ENCODE measurements around the gene IL34.

Gene IL34

GRCh38 chr16:70696355-70696754 lies 50.0 kb downstream of the IL34 start:
- Histone ChIP-seq H3K4me2 (ENCODE audit: low read depth, low read length, poor library complexity, severe bottlenecking) (no peak overlapping the region), H3K9me3 (ENCODE audit: insufficient read depth, low read length) (no peaks in the 10 kb centered on the region), H3K4me3 (ENCODE audit: insufficient read depth, low read length, poor library complexity, severe bottlenecking) (no peak overlapping the region), H3K79me2 (ENCODE audit: insufficient read depth, low read length) (no peaks in the 10 kb centered on the region), H3F3A (ENCODE audit: insufficient read depth) (no peaks in the 10 kb centered on the region), H3K9ac (ENCODE audit: low read length) (no peak overlapping the region), H4K20me1 (ENCODE audit: low read depth, low read length) (no peaks in the 10 kb centered on the region), H3K27ac (ENCODE audit: low read depth, low read length) (no peak overlapping the region), H2AFZ (ENCODE audit: low read depth, low read length, severe bottlenecking) (no peak overlapping the region), H3K27me3 (ENCODE audit: low read length) (no peaks in the 10 kb centered on the region), H3K9me2 (replicated peaks; ENCODE audit: insufficient read depth, low read length) (no peaks in the 10 kb centered on the region), H3K36me3 (ENCODE audit: low read length) (no peaks in the 10 kb centered on the region)
- TF ChIP-seq CTCF (IDR thresholded peaks at IDR 0.05; ENCODE audit: insufficient read depth, low read length, poor library complexity, severe bottlenecking) (no peak), EZH2phosphoT487 (conservative IDR thresholded peaks at IDR 0.05; ENCODE audit: low read length) (no peak)

- no peak overlapping the region for H3K27ac ChIP-seq (ENCODE audit: low read depth, low read length)
- H2AFZ ChIP-seq (ENCODE audit: low read depth, low read length, severe bottlenecking) = no peak overlapping the region
Observed at GRCh38 chr16:70696952-70697593, 50.7 kb downstream of the IL34 start.

GRCh38 chr16:70697594-70698170 lies 51.3 kb downstream of the IL34 start:
- no peak for TF ChIP-seq EZH2phosphoT487 (conservative IDR thresholded peaks at IDR 0.05; ENCODE audit: low read length)
- no peak overlapping the region for H3K27ac ChIP-seq (ENCODE audit: low read depth, low read length)
- no peak overlapping the region for H3K4me3 ChIP-seq (ENCODE audit: insufficient read depth, low read length, poor library complexity, severe bottlenecking)
- H3K9me3 ChIP-seq (ENCODE audit: insufficient read depth, low read length) = no peaks in the 10 kb centered on the region
- H3F3A ChIP-seq (ENCODE audit: insufficient read depth) = no peaks in the 10 kb centered on the region
- H3K9ac ChIP-seq (ENCODE audit: low read length) = no peak overlapping the region
- no peaks in the 10 kb centered on the region for H4K20me1 ChIP-seq (ENCODE audit: low read depth, low read length)
- H2AFZ ChIP-seq (ENCODE audit: low read depth, low read length, severe bottlenecking) = no peak overlapping the region
- no peaks in the 10 kb centered on the region for H3K27me3 ChIP-seq (ENCODE audit: low read length)
- H3K9me2 ChIP-seq (replicated peaks; ENCODE audit: insufficient read depth, low read length) = no peaks in the 10 kb centered on the region
- no peaks in the 10 kb centered on the region for H3K36me3 ChIP-seq (ENCODE audit: low read length)
- H3K79me2 ChIP-seq (ENCODE audit: insufficient read depth, low read length) = no peaks in the 10 kb centered on the region
- H3K4me2 ChIP-seq (ENCODE audit: low read depth, low read length, poor library complexity, severe bottlenecking) = no peak overlapping the region

More at GRCh38 chr16:70696952-70697593, 50.7 kb downstream of the IL34 start:
- Histone ChIP-seq H3K9ac (ENCODE audit: low read length) (no peak overlapping the region), H3K9me2 (replicated peaks; ENCODE audit: insufficient read depth, low read length) (no peaks in the 10 kb centered on the region), H3K4me2 (ENCODE audit: low read depth, low read length, poor library complexity, severe bottlenecking) (no peak overlapping the region), H3K79me2 (ENCODE audit: insufficient read depth, low read length) (no peaks in the 10 kb centered on the region), H3K9me3 (ENCODE audit: insufficient read depth, low read length) (no peaks in the 10 kb centered on the region), H3K27me3 (ENCODE audit: low read length) (no peaks in the 10 kb centered on the region), H3K36me3 (ENCODE audit: low read length) (no peaks in the 10 kb centered on the region), H3F3A (ENCODE audit: insufficient read depth) (no peaks in the 10 kb centered on the region), H4K20me1 (ENCODE audit: low read depth, low read length) (no peaks in the 10 kb centered on the region), H3K4me3 (ENCODE audit: insufficient read depth, low read length, poor library complexity, severe bottlenecking) (no peak overlapping the region)
- no peak for TF ChIP-seq EZH2phosphoT487 (conservative IDR thresholded peaks at IDR 0.05; ENCODE audit: low read length)
- no peak for TF ChIP-seq CTCF (IDR thresholded peaks at IDR 0.05; ENCODE audit: insufficient read depth, low read length, poor library complexity, severe bottlenecking)

GRCh38 chr16:70698901-70699300 lies 52.5 kb downstream of the IL34 start:
- Histone ChIP-seq H3F3A (ENCODE audit: insufficient read depth) (no peaks in the 10 kb centered on the region), H2AFZ (ENCODE audit: low read depth, low read length, severe bottlenecking) (no peak overlapping the region), H3K9me3 (ENCODE audit: insufficient read depth, low read length) (no peaks in the 10 kb centered on the region), H3K36me3 (ENCODE audit: low read length) (no peaks in the 10 kb centered on the region), H3K9ac (ENCODE audit: low read length) (no peak overlapping the region), H3K4me3 (ENCODE audit: insufficient read depth, low read length, poor library complexity, severe bottlenecking) (no peak overlapping the region), H3K4me2 (ENCODE audit: low read depth, low read length, poor library complexity, severe bottlenecking) (no peak overlapping the region), H3K27me3 (ENCODE audit: low read length) (no peaks in the 10 kb centered on the region), H3K27ac (ENCODE audit: low read depth, low read length) (no peak overlapping the region), H4K20me1 (ENCODE audit: low read depth, low read length) (no peaks in the 10 kb centered on the region), H3K9me2 (replicated peaks; ENCODE audit: insufficient read depth, low read length) (no peaks in the 10 kb centered on the region), H3K79me2 (ENCODE audit: insufficient read depth, low read length) (no peaks in the 10 kb centered on the region)
- TF ChIP-seq EZH2phosphoT487 (conservative IDR thresholded peaks at IDR 0.05; ENCODE audit: low read length) = no peak
- no peak for TF ChIP-seq CTCF (IDR thresholded peaks at IDR 0.05; ENCODE audit: insufficient read depth, low read length, poor library complexity, severe bottlenecking)

All from SU-DHL-6 (cell line).